OCI-LY3 (cell line): ENCODE measurements around the gene COL9A1.

Experiments used
- EZH2phosphoT487 ChIP-seq: fragments of 200-600 bp; shearing (Covaris generic); IDR thresholded peaks from 2 replicates; pipeline ENCODE4 v1.6.1; 2018; ENCODE audit warnings: antibody characterized with exemption, mixed run types, low read depth
- TF ChIP-seq, protein P1 (sequence below): fragments of 200-600, 300-600 bp; sonication (generic); IDR thresholded peaks from 2 replicates; pipeline ENCODE4 v1.5.1; 2014; ENCODE audit warnings: antibody characterized with exemption, low read length, low read depth

DNA sequence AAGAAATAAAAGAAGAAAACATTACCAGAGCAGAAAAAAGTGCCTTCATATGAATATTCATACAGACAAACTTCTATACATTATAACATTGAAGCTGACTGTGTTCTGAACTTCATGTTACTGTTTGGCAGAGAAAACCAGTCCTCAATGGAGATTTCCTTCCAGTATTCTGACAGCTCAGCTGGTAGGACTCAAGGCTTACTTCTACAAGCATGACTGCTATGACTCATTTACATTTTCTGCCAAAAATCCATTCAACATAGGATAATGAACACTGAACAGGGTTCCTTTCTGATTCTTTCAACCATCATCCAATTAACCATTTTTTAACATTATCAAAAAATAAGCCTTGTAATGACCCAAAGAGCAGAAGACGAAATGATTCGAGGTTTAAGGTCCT, 25.4 kb downstream of the COL9A1 start:
- TF ChIP-seq, protein P1, sequence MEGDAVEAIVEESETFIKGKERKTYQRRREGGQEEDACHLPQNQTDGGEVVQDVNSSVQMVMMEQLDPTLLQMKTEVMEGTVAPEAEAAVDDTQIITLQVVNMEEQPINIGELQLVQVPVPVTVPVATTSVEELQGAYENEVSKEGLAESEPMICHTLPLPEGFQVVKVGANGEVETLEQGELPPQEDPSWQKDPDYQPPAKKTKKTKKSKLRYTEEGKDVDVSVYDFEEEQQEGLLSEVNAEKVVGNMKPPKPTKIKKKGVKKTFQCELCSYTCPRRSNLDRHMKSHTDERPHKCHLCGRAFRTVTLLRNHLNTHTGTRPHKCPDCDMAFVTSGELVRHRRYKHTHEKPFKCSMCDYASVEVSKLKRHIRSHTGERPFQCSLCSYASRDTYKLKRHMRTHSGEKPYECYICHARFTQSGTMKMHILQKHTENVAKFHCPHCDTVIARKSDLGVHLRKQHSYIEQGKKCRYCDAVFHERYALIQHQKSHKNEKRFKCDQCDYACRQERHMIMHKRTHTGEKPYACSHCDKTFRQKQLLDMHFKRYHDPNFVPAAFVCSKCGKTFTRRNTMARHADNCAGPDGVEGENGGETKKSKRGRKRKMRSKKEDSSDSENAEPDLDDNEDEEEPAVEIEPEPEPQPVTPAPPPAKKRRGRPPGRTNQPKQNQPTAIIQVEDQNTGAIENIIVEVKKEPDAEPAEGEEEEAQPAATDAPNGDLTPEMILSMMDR: no peak
- TF ChIP-seq EZH2phosphoT487: no peak
